CD4-positive, alpha-beta T cell treated with Interferon gamma for 1 hour (primary cell): ENCODE measurements around the gene NAXD.
"Not testable (repeated sequence)": the region's sequence is repeated elsewhere in the genome, so short reads cannot be mapped to it uniquely, and the experiment has no call there.

ENCODE experiments used
- DNase-seq: peaks from one replicate; pipeline ENCODE4 v3.0.0-alpha.2; 2020

The NAXD gene

DNA sequence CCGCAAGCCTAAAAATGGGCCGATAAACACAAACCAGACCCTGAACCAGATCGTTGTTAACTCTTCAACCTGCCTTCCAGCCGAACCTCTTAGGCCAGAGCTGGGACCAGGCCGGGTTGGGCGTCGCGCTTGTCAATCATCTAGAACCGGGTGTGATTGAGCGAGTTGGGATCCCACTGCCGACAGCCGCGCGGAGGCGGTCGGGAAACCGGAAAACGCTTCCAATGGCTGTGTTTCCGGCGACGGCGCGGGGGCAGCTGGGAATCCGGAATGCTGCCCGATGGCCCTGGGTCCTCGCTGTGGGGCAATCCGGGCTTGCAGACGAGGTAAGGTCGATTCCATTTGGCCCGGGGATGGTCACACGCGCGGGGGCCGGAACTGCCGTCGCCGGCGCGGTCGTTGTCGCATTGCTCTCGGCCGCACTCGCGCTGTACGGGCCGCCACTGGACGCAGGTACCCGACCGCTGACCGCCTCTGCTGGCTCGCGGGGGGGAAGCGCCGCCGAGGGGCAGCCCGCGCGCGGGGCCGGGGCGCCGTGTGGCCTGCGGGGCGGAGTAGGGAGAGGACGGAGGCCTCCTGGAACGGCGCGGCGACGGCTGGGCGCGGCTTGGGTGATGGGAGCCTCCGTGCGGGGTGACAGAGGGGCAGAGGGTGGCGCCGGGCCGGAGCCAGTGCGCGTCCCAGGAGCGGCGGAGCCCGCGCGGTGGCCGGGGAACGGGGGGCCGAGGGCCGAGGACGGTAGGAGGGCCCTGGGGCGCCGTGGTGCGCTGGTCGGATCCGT lies at the start of gene NAXD:
Gene NAXD (plus strand): TSS at position 224 of the 781 bp plus-strand sequence. CDS start 57 bp downstream, at position 281.
- DNase-seq, result peak; percentile 75

GRCh38 chr13:110566171-110566570 lies 49.2 kb upstream of the NAXD start:
- DNase-seq, result no peak

DNA sequence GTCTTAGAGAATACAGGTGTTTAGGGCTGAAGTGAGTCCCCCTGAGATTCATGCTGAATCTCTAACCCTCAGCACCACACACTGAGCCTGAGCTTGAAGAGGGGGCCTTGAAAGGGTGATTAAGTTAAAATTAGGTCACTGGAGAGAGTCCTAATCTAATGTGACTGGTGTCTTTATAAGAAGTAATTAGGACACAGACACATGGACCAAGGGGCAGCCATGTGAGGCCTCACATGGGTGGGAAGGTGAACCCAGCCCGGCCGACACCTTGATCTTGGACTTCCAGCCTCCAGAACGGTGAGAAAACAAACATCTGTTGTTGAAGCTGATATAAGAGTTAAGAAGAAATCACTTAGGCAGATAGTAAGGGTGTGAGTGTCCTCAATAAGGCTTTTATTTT lies 46.7 kb upstream of the NAXD start:
- DNase-seq, result no peak

- DNase-seq, result not testable (repeated sequence)
Measured at GRCh38 chr13:110569962-110570361, 45.4 kb upstream of the NAXD start.

GRCh38 chr13:110570886-110571285 lies 44.5 kb upstream of the NAXD start:
- DNase-seq, result no peak

- DNase-seq, result no peak
Measured at GRCh38 chr13:110571896-110572777, 43.2 kb upstream of the NAXD start.

DNA sequence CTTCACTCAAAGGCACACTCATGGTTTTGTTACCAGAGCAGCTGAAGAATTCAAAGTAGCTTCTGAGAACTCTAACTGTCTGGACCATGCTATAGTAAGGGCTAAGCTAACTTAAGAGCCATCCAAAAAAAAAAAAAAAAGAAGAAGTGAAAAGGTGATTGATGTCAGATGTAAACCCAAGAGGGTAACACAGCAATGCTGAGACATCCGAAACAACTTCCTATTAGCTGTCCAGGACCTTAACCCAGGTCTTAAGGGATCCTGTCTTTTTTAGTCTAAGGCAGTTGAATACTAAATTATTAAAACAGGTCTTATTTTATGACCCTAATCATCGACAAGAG lies 42.6 kb upstream of the NAXD start:
- no peak for DNase-seq

GRCh38 chr13:110574161-110574560 lies 41.2 kb upstream of the NAXD start:
- DNase-seq, result no peak

DNA sequence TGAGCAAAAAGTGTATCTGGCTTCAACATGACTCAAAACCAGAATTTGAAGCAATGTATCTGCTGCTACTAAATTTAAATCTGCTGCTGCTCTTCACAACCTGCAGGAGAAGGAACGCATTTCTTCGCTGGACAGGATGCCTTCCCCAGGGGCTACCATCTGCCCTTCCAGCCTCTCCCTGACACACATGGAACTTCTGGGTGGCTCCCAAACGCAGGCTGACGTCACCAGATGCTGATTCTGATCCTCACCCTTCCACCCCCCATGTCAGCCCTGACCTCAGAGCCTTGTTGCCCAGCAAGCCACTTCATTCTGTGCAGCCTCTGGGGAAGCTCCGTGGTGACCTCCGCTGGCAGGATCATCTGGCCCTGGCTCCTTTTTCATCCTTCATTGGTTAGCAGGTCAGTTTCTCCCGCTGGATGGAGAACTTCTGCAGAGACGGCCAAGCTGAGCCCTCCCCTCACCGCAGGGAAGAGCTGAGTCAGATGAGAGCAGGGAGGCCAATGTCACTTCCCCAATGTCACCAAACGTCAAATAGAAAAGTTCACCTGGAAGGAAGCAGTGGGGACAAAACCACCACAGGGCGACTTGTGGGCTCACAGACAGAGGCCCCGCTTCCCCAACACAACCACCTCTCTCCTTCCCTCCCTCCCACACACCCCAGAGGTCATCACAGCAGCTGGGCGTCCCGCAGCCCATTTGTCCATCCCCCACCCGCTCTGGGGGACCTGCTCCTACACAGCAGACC lies 39.8 kb upstream of the NAXD start:
- DNase-seq, result peak; percentile 43

- no peak for DNase-seq
Measured at GRCh38 chr13:110576070-110576394, 39.3 kb upstream of the NAXD start.

DNA sequence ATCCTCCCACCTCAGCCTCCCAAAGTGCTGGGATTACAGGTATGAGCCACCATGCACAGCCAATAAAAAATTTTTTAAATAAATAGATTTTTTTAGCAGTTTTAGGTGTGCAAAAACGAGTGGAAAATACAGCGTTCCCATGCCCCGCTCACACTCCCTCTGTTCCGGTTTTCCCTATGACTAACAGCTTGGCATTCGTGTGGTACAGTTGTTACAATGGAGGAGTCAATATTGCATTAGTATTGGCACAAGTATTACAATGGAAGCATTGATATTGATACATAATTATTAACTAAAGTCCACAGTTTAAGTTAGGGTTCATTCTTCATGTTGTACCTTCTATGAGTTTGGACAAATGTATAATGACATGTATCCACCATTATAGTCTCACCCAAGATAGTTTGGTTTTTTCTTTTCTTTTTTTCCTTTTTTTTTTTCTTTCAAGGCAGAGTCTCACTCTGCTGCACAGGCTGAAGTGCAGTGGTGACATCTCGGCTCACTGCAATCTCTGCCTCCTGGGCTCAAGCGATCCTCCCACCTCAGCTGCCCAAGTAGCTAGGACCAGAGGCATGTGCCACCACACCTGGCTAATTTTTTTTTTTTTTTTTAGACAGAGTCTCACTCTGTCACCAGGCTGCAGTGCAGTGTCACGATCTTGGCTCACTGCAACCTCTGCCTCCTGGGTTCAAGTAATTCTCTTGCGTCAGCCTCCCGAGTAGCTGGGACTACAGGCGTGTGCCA lies 38.4 kb upstream of the NAXD start:
- DNase-seq, result no peak

GRCh38 chr13:110578363-110578762 lies 37.0 kb upstream of the NAXD start:
- no peak for DNase-seq

GRCh38 chr13:110580800-110581199 lies 34.5 kb upstream of the NAXD start:
- DNase-seq, result no peak

DNA sequence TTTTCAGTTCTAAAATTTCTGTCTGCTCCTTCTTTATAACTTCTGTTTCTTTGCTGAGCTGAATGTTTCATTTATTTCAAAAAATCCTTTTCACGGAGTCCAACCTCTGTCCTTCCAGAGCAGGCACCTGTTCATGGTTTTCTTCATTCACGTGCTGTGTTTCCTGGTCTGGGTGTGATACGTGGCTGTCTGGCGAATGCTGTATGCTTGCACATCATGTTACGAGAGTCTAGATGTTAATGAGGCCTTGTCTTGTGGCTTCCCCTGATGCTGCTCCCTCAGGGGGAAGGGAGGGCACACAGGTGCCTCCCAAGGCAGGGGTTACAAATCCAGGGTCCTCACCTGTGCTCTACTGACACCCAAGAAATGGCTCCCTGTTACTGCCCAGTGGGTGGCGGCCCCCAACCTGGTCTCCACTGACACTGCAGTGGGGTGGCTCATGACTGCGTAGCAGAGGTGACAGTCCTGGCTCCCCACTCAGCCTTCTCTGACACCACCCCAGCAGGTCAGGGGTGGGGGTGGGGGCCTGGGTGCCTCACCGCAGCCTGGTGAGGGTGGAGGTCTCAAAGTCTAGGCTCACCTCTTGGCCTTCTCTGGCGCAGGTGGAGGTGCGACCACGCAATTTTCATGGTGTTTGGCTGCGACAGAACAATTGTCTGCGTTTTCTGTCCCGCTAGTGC lies 33.7 kb upstream of the NAXD start:
- no peak for DNase-seq

DNA sequence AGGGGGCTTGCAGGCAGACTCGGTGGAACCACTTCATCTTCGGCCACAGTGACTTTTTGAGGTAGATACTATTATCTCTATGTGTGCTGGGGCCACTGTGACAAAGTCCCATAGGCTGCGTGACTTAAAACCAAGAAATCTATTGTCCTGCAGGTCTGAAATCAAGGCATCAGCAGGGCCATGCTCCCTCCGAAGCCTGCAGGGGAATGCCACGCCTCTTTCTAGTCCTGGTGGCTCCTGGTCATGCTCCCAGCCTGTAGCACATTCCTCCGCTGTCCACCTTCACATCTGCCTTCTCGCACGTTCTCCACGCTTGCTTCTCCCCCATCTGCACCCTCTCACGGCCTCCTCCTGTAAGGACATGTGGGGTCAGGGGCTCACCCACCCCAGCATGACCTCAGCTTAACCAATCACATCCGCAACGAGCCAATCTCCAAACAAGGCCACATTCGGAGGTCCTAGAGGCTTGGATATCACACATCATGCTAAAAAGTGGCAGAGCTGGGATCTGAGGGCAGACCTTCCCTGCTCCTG lies 32.9 kb upstream of the NAXD start:
- DNase-seq, result no peak

GRCh38 chr13:110583178-110583865 lies 32.0 kb upstream of the NAXD start:
- no peak for DNase-seq

- no peak for DNase-seq
Measured at GRCh38 chr13:110589793-110590390, 25.5 kb upstream of the NAXD start.

DNA sequence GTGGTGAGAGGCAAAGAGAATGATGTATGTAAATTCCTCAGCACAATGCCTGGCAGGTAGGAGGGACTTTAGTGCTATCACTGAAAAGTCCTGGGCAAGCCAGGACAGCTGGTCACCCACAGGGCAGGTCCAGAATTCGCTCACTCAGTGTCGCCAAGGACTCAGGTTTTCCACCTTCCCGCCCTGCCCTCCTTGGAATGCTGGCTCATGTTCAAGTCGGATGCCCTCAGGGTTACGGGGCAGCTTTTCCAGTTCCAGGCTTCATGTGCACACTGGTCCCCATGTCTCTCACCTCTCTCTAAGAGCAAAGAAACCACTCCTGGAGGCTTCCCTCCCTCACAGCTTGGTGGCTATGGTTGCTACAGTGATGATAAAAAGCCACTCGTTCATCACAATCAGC lies 24.8 kb upstream of the NAXD start:
- DNase-seq, result no peak

DNA sequence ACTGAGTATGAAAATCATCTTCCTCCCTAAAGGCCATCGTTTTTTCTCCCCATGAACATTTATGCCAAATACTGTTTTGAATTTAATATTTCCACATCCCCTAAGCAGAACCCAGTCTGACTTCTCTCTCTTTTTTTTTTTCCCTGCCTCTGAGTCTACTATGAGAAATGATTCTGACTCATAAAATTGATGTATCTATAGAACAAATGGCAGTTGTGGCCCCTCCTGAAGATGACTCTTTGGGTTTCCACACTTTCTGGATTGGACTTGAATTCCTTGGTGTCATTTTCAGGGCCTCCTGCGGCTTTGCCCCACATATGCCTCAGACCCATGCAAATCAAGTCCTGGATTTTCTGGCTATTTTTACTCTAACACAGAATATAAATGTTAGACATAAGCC lies 22.7 kb upstream of the NAXD start:
- no peak for DNase-seq

GRCh38 chr13:110593430-110594130 lies 21.8 kb upstream of the NAXD start:
- no peak for DNase-seq
